ENCODE measurements around the gene ZFY. TPM values are rescaled to one million over a fixed set of nuclear protein-coding genes. Genes with fewer than 3 reads are reported as not detected.

Gene ZFY
- total and polyA plus RNA-seq, 4 donors, result 2.6 to 15.4 TPM; not detected in 2

DNA sequence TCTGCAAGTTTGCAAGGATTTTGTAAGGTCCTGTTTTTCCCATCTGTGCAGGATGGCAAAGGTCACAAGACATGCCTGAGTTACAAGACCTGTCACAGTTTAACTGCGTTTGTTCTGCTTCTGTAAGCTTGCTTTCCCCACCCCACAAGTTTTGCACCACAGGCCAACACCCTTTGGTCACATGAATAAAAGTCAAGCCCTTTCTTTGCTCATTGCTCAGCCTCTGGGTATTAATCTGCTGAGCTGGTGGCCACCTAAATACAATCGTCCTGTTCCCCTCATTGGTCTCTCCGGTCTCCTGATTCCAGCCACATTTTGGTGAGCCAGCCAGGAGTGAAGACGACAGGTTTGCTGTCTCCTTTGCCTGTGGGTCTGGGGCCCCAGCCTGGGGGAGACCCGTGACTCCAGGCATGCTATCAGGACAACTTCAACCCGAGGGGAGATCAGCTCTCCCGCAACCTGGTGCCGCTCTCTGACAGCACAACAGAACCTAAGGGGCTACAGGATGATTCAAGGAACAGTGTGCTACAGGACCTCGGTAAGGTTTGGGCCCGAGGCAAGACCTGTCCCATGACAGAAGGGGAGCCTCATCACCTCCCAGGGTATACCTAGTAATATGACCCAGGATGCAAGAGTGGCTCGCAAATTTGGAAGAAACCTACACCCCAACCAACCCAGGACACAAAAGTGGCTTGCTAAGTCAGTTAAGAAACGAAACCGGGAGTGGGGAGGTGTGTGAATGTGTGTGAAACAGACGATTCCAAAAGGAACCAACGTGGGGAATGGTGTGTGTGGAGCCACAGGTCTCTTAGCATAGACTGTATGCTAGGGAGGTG lies 67.7 kb downstream of the ZFY start:
- DNase-seq (ENCODE audit: low spot score), result peak; percentile 42
- no peaks in the 10 kb centered on the region for H3K9me3 ChIP-seq (ENCODE audit: control insufficient read depth in 4 of 4, low read length in 3 of 4)
- no peaks in the 10 kb centered on the region for H3K36me3 ChIP-seq (ENCODE audit: control insufficient read depth in 4 of 4, insufficient read depth in 3 of 4, low read depth in 1 of 4, low read length in 3 of 4)
- WGBS, result under 1% methylated on average over 15 of the region's 15 CpGs
- H3K9ac ChIP-seq (ENCODE audit: low read depth in 1 of 2, low read length in 2 of 2), result peak overlapping the region in 1 of 2 donors; percentile 93
- peaks cover 0 to 3% (median 0%) of the 10 kb centered on the region in 4 donors for H3K4me1 ChIP-seq (ENCODE audit: control insufficient read depth in 4 of 4, insufficient read depth in 4 of 4, low read length in 3 of 4)
- peak overlapping the region in 2 of 3 donors; percentile 37 to 54 for H3K4me3 ChIP-seq (ENCODE audit: low read depth in 1 of 3, low read length in 3 of 3)
- TF ChIP-seq TAF1 (conservative IDR thresholded peaks at IDR 0.05) (no peak), YY1 (IDR thresholded peaks at IDR 0.05) (no peak), HNF4A (conservative IDR thresholded peaks at IDR 0.05) (no peak), RAD21 (IDR thresholded peaks at IDR 0.05) (no peak), SP1 (IDR thresholded peaks at IDR 0.05) (no peak), FOXA2 (IDR thresholded peaks at IDR 0.05) (no peak), EGR1 (IDR thresholded peaks at IDR 0.05; ENCODE audit: low read depth in 2 of 2) (no peak), FOXA1 (IDR thresholded peaks at IDR 0.05) (no peak), RXRA (IDR thresholded peaks at IDR 0.05) (no peak), NR2F2 (IDR thresholded peaks at IDR 0.05) (no peak), GABPA (IDR thresholded peaks at IDR 0.05 in 1 of 2, conservative IDR thresholded peaks at IDR 0.05 in 1 of 2) (no peak), JUND (IDR thresholded peaks at IDR 0.05) (no peak), HNF4G (IDR thresholded peaks at IDR 0.05) (no peak)
- TF ChIP-seq, protein P1, sequence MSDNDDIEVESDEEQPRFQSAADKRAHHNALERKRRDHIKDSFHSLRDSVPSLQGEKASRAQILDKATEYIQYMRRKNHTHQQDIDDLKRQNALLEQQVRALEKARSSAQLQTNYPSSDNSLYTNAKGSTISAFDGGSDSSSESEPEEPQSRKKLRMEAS (IDR thresholded peaks at IDR 0.05), result no peak
- TF ChIP-seq, protein P2, sequence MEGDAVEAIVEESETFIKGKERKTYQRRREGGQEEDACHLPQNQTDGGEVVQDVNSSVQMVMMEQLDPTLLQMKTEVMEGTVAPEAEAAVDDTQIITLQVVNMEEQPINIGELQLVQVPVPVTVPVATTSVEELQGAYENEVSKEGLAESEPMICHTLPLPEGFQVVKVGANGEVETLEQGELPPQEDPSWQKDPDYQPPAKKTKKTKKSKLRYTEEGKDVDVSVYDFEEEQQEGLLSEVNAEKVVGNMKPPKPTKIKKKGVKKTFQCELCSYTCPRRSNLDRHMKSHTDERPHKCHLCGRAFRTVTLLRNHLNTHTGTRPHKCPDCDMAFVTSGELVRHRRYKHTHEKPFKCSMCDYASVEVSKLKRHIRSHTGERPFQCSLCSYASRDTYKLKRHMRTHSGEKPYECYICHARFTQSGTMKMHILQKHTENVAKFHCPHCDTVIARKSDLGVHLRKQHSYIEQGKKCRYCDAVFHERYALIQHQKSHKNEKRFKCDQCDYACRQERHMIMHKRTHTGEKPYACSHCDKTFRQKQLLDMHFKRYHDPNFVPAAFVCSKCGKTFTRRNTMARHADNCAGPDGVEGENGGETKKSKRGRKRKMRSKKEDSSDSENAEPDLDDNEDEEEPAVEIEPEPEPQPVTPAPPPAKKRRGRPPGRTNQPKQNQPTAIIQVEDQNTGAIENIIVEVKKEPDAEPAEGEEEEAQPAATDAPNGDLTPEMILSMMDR (IDR thresholded peaks at IDR 0.05; ENCODE audit: low read depth, low read length, missing input control), result no peak
- TF ChIP-seq, protein P3, sequence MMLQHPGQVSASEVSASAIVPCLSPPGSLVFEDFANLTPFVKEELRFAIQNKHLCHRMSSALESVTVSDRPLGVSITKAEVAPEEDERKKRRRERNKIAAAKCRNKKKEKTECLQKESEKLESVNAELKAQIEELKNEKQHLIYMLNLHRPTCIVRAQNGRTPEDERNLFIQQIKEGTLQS (IDR thresholded peaks at IDR 0.05), result no peak
- TF ChIP-seq, protein P4, sequence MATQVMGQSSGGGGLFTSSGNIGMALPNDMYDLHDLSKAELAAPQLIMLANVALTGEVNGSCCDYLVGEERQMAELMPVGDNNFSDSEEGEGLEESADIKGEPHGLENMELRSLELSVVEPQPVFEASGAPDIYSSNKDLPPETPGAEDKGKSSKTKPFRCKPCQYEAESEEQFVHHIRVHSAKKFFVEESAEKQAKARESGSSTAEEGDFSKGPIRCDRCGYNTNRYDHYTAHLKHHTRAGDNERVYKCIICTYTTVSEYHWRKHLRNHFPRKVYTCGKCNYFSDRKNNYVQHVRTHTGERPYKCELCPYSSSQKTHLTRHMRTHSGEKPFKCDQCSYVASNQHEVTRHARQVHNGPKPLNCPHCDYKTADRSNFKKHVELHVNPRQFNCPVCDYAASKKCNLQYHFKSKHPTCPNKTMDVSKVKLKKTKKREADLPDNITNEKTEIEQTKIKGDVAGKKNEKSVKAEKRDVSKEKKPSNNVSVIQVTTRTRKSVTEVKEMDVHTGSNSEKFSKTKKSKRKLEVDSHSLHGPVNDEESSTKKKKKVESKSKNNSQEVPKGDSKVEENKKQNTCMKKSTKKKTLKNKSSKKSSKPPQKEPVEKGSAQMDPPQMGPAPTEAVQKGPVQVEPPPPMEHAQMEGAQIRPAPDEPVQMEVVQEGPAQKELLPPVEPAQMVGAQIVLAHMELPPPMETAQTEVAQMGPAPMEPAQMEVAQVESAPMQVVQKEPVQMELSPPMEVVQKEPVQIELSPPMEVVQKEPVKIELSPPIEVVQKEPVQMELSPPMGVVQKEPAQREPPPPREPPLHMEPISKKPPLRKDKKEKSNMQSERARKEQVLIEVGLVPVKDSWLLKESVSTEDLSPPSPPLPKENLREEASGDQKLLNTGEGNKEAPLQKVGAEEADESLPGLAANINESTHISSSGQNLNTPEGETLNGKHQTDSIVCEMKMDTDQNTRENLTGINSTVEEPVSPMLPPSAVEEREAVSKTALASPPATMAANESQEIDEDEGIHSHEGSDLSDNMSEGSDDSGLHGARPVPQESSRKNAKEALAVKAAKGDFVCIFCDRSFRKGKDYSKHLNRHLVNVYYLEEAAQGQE (IDR thresholded peaks at IDR 0.05), result no peak
- TF ChIP-seq, protein P5, sequence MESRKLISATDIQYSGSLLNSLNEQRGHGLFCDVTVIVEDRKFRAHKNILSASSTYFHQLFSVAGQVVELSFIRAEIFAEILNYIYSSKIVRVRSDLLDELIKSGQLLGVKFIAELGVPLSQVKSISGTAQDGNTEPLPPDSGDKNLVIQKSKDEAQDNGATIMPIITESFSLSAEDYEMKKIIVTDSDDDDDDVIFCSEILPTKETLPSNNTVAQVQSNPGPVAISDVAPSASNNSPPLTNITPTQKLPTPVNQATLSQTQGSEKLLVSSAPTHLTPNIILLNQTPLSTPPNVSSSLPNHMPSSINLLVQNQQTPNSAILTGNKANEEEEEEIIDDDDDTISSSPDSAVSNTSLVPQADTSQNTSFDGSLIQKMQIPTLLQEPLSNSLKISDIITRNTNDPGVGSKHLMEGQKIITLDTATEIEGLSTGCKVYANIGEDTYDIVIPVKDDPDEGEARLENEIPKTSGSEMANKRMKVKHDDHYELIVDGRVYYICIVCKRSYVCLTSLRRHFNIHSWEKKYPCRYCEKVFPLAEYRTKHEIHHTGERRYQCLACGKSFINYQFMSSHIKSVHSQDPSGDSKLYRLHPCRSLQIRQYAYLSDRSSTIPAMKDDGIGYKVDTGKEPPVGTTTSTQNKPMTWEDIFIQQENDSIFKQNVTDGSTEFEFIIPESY (IDR thresholded peaks at IDR 0.05), result no peak
- no peaks in the 10 kb centered on the region for H3K27me3 ChIP-seq (ENCODE audit: control insufficient read depth in 4 of 4, insufficient read depth in 4 of 4, low read length in 3 of 4)
- peak overlapping the region in 1 of 2 donors; percentile 75 for H3K27ac ChIP-seq (ENCODE audit: low read depth in 1 of 2, low read length in 2 of 2)

All from liver (tissue), 9 donors.